ENCODE measurements around the gene CRYBG1. TPM values are rescaled to one million over a fixed set of nuclear protein-coding genes. Genes with fewer than 3 reads are reported as not detected.

CRYBG1 gene
- total RNA-seq, 1 donor from 2014 or later = 24.9 TPM

DNA sequence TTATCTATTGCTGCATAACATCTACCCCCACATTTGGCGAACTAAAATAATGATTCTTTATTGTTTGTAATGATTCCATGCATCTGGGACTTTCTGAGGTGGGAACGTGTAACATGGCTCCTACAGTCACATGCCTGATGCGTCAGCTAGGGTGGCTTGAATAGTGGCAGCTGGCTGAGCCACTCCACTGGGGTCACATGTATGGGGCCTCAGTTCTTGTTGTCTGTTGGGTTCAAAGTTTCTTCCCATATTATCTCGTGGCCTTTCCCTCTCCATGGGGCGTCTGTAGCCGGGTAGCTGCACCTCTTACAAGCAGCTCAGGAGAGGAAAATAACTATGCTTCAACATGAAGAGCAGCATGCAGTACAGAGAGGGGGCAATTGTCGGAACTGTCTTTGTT, 69.9 kb downstream of the CRYBG1 start:
- no peaks in the 10 kb centered on the region for H3K27me3 ChIP-seq
- TF ChIP-seq, protein P1, sequence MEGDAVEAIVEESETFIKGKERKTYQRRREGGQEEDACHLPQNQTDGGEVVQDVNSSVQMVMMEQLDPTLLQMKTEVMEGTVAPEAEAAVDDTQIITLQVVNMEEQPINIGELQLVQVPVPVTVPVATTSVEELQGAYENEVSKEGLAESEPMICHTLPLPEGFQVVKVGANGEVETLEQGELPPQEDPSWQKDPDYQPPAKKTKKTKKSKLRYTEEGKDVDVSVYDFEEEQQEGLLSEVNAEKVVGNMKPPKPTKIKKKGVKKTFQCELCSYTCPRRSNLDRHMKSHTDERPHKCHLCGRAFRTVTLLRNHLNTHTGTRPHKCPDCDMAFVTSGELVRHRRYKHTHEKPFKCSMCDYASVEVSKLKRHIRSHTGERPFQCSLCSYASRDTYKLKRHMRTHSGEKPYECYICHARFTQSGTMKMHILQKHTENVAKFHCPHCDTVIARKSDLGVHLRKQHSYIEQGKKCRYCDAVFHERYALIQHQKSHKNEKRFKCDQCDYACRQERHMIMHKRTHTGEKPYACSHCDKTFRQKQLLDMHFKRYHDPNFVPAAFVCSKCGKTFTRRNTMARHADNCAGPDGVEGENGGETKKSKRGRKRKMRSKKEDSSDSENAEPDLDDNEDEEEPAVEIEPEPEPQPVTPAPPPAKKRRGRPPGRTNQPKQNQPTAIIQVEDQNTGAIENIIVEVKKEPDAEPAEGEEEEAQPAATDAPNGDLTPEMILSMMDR (IDR thresholded peaks at IDR 0.05) = no peak
- no peaks in the 10 kb centered on the region for H3K9me3 ChIP-seq
- DNase-seq (no peak), ATAC-seq (no peak)
- no peak overlapping the region for H3K27ac ChIP-seq
- no peaks in the 10 kb centered on the region for H3K36me3 ChIP-seq
- intact Hi-C loops (cut with DNase I) = no loop called here
- no peaks in the 10 kb centered on the region for H3K4me1 ChIP-seq
- no peak overlapping the region for H3K4me3 ChIP-seq

DNA sequence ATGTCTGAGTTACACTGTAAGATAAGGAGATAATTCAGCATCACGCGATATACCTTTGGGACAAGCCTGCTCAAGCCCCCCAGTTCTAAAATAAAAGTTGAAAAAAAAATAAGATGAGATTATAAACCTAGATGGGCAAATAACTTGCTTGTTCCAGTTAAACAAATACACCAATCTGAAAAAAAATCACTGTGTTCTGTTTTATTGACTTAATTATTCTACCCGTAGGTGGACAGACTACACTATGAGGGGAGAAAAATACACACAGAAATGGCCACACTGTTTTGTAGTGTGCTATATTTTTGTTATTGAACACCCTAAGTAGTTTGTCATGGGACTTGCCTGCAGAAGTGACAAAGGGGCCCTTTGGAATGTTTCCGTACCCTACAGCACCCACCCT, 70.9 kb downstream of the CRYBG1 start:
- intact Hi-C loops (cut with DNase I) = no loop called here
- H3K4me1 ChIP-seq = no peaks in the 10 kb centered on the region
- H3K9me3 ChIP-seq = no peaks in the 10 kb centered on the region
- H3K4me3 ChIP-seq = no peak overlapping the region
- no peak for DNase-seq
- no peaks in the 10 kb centered on the region for H3K36me3 ChIP-seq
- no peak overlapping the region for H3K27ac ChIP-seq
- no peak for ATAC-seq
- TF ChIP-seq, protein P1 (IDR thresholded peaks at IDR 0.05) = no peak
- H3K27me3 ChIP-seq = no peaks in the 10 kb centered on the region

GRCh38 chr6:106431972-106432371, 71.5 kb downstream of the CRYBG1 start:
- Histone ChIP-seq H3K27ac (no peak overlapping the region), H3K4me1 (no peaks in the 10 kb centered on the region), H3K4me3 (no peak overlapping the region), H3K27me3 (no peaks in the 10 kb centered on the region), H3K9me3 (no peaks in the 10 kb centered on the region), H3K36me3 (no peaks in the 10 kb centered on the region)
- DNase-seq (no peak), ATAC-seq (no peak)
- TF ChIP-seq, protein P1 (IDR thresholded peaks at IDR 0.05) = no peak
- intact Hi-C loops (cut with DNase I) = no loop called here

GRCh38 chr6:106434530-106434929, 74.0 kb downstream of the CRYBG1 start:
- no peaks in the 10 kb centered on the region for H3K4me1 ChIP-seq
- no peak overlapping the region for H3K27ac ChIP-seq
- DNase-seq = no peak
- no peak for ATAC-seq
- intact Hi-C loops (cut with DNase I) = no loop called here
- TF ChIP-seq, protein P1 (IDR thresholded peaks at IDR 0.05) = no peak
- H3K9me3 ChIP-seq = no peaks in the 10 kb centered on the region
- H3K4me3 ChIP-seq = no peak overlapping the region
- no peaks in the 10 kb centered on the region for H3K36me3 ChIP-seq
- peaks cover 7% of the 10 kb centered on the region for H3K27me3 ChIP-seq

DNA sequence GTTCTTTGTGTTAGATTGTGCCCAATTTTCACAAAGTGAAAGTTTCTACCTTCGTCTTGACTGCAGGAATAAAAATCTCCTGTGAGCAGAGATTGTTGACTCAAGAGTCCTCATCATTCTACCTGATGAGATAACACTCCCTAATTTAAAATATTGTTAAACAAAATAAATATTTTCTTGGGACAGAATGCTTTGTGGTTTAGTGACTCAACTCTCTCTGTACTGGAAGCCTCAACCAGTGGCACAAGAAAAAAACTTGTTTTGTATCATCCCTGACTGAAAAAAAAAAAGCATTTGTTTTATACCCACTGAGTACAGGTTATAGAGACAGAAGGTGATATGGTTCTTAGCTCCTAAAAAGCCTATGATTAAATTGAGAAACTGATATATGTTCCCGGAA, 78.9 kb downstream of the CRYBG1 start:
- no peak for ATAC-seq
- TF ChIP-seq, protein P1 (IDR thresholded peaks at IDR 0.05) = no peak
- H3K27ac ChIP-seq = no peak overlapping the region
- H3K4me1 ChIP-seq = no peaks in the 10 kb centered on the region
- peaks cover 7% of the 10 kb centered on the region for H3K27me3 ChIP-seq
- H3K4me3 ChIP-seq = no peak overlapping the region
- H3K9me3 ChIP-seq = no peaks in the 10 kb centered on the region
- no peak for DNase-seq
- no peaks in the 10 kb centered on the region for H3K36me3 ChIP-seq
- intact Hi-C loops (cut with DNase I) = no loop called here

DNA sequence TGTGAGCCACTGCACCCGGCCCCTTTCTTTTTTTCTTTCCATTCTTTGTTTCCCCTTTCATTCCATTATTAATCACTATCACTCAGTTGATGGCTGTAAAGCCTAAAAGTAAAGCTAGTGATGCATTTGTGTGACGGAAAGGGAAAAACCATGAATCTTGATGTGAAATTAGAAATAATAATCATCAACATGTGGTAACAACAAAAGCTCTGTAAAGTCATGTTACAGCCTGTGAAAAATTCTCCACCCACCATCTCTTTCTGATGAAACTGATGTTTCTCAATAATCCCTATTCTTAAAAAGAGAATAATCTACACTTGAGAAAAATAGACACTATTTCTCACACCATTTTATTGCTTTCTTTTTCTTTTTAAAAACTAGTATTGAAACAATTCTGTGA, 80.0 kb downstream of the CRYBG1 start:
- Histone ChIP-seq H3K9me3 (no peaks in the 10 kb centered on the region), H3K36me3 (no peaks in the 10 kb centered on the region), H3K4me3 (no peak overlapping the region), H3K27me3 (peaks cover 7% of the 10 kb centered on the region), H3K4me1 (no peaks in the 10 kb centered on the region), H3K27ac (no peak overlapping the region)
- intact Hi-C loops (cut with DNase I) = no loop called here
- no peak for DNase-seq
- ATAC-seq = no peak
- TF ChIP-seq, protein P1 (IDR thresholded peaks at IDR 0.05) = no peak

All from upper lobe of right lung (tissue), 1 donor.